DND-41 (cell line): ENCODE data around the gene RGS6.

ENCODE experiments used
- CTCF ChIP-seq: IDR thresholded peaks from 2 replicates; pipeline ENCODE4 v1.5.1; 2012; ENCODE audit warnings: borderline replicate concordance, low read length, moderate library complexity, mild to moderate bottlenecking; ENCODE audit not compliant: poor library complexity, severe bottlenecking; ENCODE audit errors: extremely low read depth
- EZH2 ChIP-seq: IDR thresholded peaks from 3 replicates; pipeline ENCODE4 v1.6.1; 2012; ENCODE audit warnings: borderline replicate concordance, low read depth, mild to moderate bottlenecking, moderate library complexity, low read length, inconsistent platforms; ENCODE audit not compliant: severe bottlenecking

- no peak for TF ChIP-seq CTCF
- no peak for TF ChIP-seq EZH2
These were observed 636.2 kb downstream of the RGS6 start for GRCh38 chr14:72568296-72568992.
